HepG2 (cell line): ENCODE measurements around the gene SLC25A33. TPM values are rescaled to one million over a fixed set of nuclear protein-coding genes. Genes with fewer than 3 reads are reported as not detected.

Source experiments
- ATF6 ChIP-seq: sonication (generic); formaldehyde crosslinking; conservative IDR thresholded peaks from 2 replicates; pipeline ENCODE4 v1.4.0; 2020; ENCODE audit warnings: missing genetic modification reagents
- HNRNPH1 ChIP-seq: fragments of 200-400 bp; formaldehyde crosslinking; optimal IDR thresholded peaks from 2 replicates; pipeline ENCODE3; 2017; ENCODE audit warnings: mild to moderate bottlenecking, low read depth, low read length
- HNRNPLL ChIP-seq: fragments of 200-400 bp; formaldehyde crosslinking; IDR thresholded peaks from 2 replicates; pipeline ENCODE4 v1.6.1; 2017; ENCODE audit warnings: mild to moderate bottlenecking, low read depth, low read length; ENCODE audit not compliant: poor library complexity, severe bottlenecking
- HOXA7 ChIP-seq: sonication (generic); formaldehyde crosslinking; IDR thresholded peaks from 2 replicates; pipeline ENCODE4 v1.8.1; 2022; ENCODE audit warnings: mild to moderate bottlenecking, missing genetic modification reagents, moderate library complexity
- KLF12 ChIP-seq: sonication (generic); formaldehyde crosslinking; IDR thresholded peaks from 2 replicates; pipeline ENCODE4 v1.4.0; 2020; ENCODE audit warnings: missing genetic modification reagents, borderline replicate concordance
- NR2C2 ChIP-seq: sonication (generic); formaldehyde crosslinking; IDR thresholded peaks from 2 replicates; pipeline ENCODE4 v1.4.0; 2020; ENCODE audit warnings: missing genetic modification reagents, mild to moderate bottlenecking, moderate library complexity, borderline replicate concordance
- ZBTB10 ChIP-seq: sonication (generic); formaldehyde crosslinking; IDR thresholded peaks from 2 replicates; pipeline ENCODE4 v1.4.0; 2020; ENCODE audit warnings: missing genetic modification reagents, borderline replicate concordance
- ZNF12 ChIP-seq: sonication (generic); formaldehyde crosslinking; IDR thresholded peaks from 2 replicates; pipeline ENCODE4 v1.5.0; 2020; ENCODE audit warnings: missing genetic modification reagents
- ZNF570 ChIP-seq: sonication (generic); formaldehyde crosslinking; IDR thresholded peaks from 2 replicates; pipeline ENCODE4 v1.4.0; 2020; ENCODE audit warnings: mild to moderate bottlenecking, missing genetic modification reagents, borderline replicate concordance
- ZNF576 ChIP-seq: sonication (generic); formaldehyde crosslinking; IDR thresholded peaks from 2 replicates; pipeline ENCODE4 v1.4.0; 2020; ENCODE audit warnings: mild to moderate bottlenecking, missing genetic modification reagents
- ZNF740 ChIP-seq: sonication (generic); formaldehyde crosslinking; IDR thresholded peaks from 2 replicates; pipeline ENCODE4 v1.4.0; 2020; ENCODE audit warnings: missing genetic modification reagents
- ZNF780A ChIP-seq: sonication (generic); formaldehyde crosslinking; IDR thresholded peaks from 2 replicates; pipeline ENCODE4 v1.8.0; 2022; ENCODE audit warnings: mild to moderate bottlenecking, missing genetic modification reagents, moderate library complexity
- polyA plus RNA-seq, 8 experiments: library from polyadenylated mRNA; depleted of rRNA in 3 of 8; stranded (reverse) in 7 of 8; unstranded in 1 of 8; fragments of >200 nt; fragmentation: Illumina TruSeq in 4 of 8; extraction: Trizol in 4 of 8; gene quantifications; 2 replicates each; pipeline versions ENCODE4 v1.2.1 to v1.2.3, GENCODE V29; 2011 to 2016; ENCODE audit warnings: low read depth in 4 of 8, missing spikeins in 1 of 8, mixed read lengths in 1 of 8; ENCODE audit not compliant: insufficient read depth in 1 of 8
- total RNA-seq, 5 experiments: library from RNA; depleted of rRNA; stranded (reverse); fragments of >200 nt; fragmentation: Illumina TruSeq; extraction: Trizol; gene quantifications; 2 replicates each; pipeline ENCODE4 v1.2.3, GENCODE V29; 2016; ENCODE audit warnings: low read depth in 1 of 5
- TF ChIP-seq, protein P1 (sequence below): sonication (generic); formaldehyde crosslinking; IDR thresholded peaks from 2 replicates; pipeline ENCODE4 v1.5.0; 2020; ENCODE audit warnings: mild to moderate bottlenecking, missing genetic modification reagents
- TF ChIP-seq, protein P2 (sequence below): IDR thresholded peaks from 2 replicates; pipeline ENCODE4 v1.6.1; 2016; ENCODE audit warnings: low read depth

The SLC25A33 gene
- total and polyA plus RNA-seq, 2 of the 13 experiments (the other 11 are each of a cell fraction or from before 2014, with no cell fraction given), result 15.4 to 50.3 TPM

- TF ChIP-seq ZBTB10 (CRISPR knock-in tag) (no peak), HNRNPH1 (no peak), KLF12 (CRISPR knock-in tag) (no peak), ZNF740 (CRISPR knock-in tag) (no peak), ZNF576 (CRISPR knock-in tag) (no peak), HOXA7 (CRISPR knock-in tag) (no peak), ZNF780A (CRISPR knock-in tag) (no peak), NR2C2 (no peak; the same call in 1 of the 2 replicates), ATF6 (CRISPR knock-in tag) (no peak), HNRNPLL (no peak), ZNF570 (CRISPR knock-in tag) (no peak), ZNF12 (CRISPR knock-in tag) (no peak)
- TF ChIP-seq, protein P1, sequence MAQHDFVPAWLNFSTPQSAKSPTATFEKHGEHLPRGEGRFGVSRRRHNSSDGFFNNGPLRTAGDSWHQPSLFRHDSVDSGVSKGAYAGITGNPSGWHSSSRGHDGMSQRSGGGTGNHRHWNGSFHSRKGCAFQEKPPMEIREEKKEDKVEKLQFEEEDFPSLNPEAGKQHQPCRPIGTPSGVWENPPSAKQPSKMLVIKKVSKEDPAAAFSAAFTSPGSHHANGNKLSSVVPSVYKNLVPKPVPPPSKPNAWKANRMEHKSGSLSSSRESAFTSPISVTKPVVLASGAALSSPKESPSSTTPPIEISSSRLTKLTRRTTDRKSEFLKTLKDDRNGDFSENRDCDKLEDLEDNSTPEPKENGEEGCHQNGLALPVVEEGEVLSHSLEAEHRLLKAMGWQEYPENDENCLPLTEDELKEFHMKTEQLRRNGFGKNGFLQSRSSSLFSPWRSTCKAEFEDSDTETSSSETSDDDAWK (CRISPR knock-in tag), result no peak
- TF ChIP-seq, protein P2, sequence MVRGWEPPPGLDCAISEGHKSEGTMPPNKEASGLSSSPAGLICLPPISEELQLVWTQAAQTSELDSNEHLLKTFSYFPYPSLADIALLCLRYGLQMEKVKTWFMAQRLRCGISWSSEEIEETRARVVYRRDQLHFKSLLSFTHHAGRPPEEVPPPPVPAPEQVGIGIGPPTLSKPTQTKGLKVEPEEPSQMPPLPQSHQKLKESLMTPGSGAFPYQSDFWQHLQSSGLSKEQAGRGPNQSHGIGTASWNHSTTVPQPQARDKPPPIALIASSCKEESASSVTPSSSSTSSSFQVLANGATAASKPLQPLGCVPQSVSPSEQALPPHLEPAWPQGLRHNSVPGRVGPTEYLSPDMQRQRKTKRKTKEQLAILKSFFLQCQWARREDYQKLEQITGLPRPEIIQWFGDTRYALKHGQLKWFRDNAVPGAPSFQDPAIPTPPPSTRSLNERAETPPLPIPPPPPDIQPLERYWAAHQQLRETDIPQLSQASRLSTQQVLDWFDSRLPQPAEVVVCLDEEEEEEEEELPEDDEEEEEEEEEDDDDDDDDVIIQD (CRISPR knock-in tag), result no peak; the same call in 1 of the 2 replicates
Measured at GRCh38 chr1:9500756-9501754, 38.2 kb upstream of the SLC25A33 start (continued).
